C4-2B (cell line): Measurements from ENCODE around the gene SORL1.

Experiments
- H3K27ac ChIP-seq: fragments of 450-650 bp; 2 replicates; pipeline ENCODE4 v1.5.1; 2017
- CTCF ChIP-seq: fragments of 450-650 bp; conservative IDR thresholded peaks from 2 replicates; pipeline ENCODE4 v1.5.1; 2017; ENCODE audit warnings: mild to moderate bottlenecking
- ZFX ChIP-seq: fragments of 450-650 bp; IDR thresholded peaks from 2 replicates; pipeline ENCODE4 v1.6.1; 2017

The SORL1 gene

DNA sequence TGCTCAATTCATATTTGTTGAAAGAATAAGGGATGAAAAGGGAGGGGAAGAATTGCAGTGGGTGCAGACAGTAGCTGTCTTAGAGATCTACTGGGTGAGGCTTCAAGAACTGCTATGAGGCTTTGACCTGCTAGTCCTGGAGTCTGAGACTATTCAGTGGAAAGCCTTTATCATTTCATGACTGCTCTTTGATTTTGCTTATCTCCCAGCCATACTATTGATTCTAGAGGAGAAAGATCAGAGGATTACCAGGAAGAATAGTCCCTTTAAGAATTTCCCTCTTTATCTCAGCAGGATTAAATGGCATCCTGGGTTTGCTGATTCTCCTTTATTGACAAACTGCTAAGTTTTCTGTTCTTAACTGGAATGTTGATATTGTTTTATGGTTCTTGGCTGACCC, 108.1 kb downstream of the SORL1 start:
- TF ChIP-seq CTCF = no peak
- TF ChIP-seq ZFX = no peak
- H3K27ac ChIP-seq = no peak overlapping the region

DNA sequence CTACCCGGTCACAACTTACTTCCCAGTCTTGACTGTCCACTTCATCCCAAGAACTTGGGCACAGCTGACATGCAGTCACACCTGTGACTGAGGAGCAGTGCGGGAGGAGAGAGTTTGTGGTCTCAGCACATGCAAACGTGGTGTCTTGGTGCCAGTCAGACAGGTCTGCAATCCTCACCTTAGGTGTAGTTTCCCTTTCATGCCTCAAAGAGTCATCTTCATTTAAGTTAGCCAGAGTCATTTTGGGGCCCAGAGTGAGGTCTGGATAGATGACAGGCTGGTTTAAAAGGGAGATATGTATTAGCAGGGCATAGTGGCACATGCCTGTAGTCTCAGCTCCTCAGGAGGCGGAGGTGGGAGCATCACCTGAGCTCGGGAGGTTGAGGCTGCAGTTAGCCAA, 109.1 kb downstream of the SORL1 start:
- TF ChIP-seq ZFX (no peak), CTCF (no peak)
- no peak overlapping the region for H3K27ac ChIP-seq

- TF ChIP-seq ZFX (no peak), CTCF (no peak)
- no peak overlapping the region for H3K27ac ChIP-seq
Observed at GRCh38 chr11:121561716-121562115, 109.6 kb downstream of the SORL1 start.

DNA sequence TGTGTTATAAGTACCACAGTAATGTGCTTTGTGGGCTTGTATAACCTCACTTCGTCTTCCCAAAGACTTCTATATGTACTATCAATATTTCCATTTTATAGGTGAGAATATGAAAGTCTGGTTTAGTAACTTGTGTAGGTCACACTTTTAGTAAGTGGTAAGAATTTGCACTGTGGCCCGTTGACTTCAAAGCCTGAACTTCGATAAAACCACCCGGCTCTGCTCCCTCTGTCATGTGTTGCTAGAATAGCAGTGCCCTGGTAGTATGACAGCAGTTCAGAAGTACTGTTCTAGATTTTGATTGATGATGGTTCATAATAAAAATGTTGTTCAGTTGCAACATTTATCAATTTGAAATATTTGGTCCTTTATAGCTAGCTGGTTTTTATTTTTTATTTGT, 110.9 kb downstream of the SORL1 start:
- no peak overlapping the region for H3K27ac ChIP-seq
- TF ChIP-seq CTCF (no peak), ZFX (no peak)

DNA sequence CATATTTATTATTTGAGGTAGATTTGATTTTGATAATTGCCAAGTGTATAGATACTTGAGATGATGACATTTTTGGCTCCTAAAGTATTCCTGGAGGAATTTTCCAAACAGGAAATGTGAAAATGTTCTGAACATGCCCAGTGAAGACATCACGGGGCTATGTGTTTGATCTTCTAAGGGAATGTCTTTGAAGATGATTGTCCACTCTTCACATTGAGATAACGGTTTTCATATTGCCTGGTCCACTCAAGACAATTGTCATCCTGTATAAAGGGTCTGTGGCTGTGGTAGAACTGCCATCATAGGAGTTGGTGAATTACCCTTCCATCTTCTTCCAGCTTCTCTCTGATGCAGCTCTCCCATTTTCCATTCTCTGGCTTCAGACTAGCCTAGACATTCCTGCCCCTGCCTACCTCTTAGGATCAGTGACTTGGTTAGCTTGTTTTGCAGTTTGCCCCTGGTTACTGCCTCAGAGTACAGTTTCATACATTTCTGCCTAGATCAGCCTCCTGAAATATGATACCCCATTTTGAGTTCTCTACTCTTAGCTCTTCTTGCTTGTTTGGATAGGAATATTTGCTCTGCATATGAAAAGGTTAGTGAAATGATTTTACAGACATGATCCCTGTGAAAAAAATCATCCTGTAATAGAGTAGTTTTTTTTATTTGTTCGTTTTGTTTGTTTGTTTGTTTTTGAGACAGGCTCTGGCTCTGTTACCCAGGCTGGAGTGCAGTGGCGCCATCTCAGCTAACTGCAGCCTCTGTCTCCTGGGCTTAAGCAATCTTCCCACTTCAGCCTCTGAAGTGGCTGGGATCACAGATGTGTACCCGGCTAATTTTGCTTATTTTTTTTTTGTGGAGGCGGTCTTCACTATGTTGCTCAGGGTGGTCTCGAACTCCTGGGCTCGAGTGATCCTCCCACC, 112.0 kb downstream of the SORL1 start:
- no peak for TF ChIP-seq ZFX
- peak; percentile 26 for TF ChIP-seq CTCF
- H3K27ac ChIP-seq = peak overlapping the region; percentile 64

GRCh38 chr11:121564948-121565684, 113.0 kb downstream of the SORL1 start:
- H3K27ac ChIP-seq = peak overlapping the region; percentile 64
- TF ChIP-seq CTCF = no peak
- TF ChIP-seq ZFX = no peak
